Effector CD8-positive, alpha-beta T cell (primary cell): Measurements from ENCODE around the gene CABP7.

Source experiments
- DNase-seq: peaks from one replicate; lab custom pipeline; 2025; lab: John Stamatoyannopoulos, UW

Gene CABP7

DNA sequence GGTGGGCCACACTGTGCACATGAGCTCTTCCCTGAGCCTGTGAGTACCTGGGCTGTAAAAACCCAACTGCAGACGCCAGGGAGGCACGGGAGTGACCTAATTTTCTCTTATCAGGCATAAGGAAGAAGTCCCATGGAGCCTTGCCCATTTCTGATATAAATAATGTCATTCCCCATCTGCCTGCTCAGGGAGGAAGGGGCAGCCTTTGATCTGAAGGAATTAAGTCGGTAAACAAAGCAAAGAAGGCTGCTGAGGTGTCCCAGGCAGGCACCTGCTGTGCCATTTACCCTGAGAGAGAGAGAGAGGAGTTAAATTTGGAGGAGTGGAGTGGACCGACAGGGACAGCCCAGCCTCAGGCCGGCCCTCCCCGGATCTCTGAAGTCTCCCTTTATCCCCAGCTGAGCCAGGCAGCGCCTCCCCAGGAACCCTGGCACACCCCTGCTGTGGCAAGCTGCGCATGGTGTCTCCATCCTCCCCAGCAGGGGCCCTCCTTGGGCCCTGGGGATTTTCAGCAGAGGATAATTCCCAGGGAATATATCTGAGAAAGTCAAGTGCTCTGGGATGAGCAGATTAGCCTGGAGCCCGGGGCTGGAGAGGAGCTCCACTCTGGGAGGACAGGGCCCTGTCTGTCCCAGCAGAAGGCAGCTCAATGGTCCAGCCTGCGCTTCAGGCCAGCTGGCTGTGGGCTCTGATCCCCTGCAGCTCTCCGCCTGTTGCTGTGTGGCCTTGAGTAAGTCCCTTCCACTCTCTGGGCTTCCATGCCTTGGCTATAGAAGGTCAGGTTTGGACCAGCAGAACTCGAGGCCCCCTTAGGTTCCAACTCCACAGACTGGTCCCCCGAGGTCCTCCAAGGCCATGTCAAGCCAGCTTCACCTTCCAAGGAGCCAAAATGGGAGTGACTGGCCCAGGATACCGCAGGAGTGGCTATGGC, 17.5 kb upstream of the CABP7 start:
- no peak for DNase-seq

DNA sequence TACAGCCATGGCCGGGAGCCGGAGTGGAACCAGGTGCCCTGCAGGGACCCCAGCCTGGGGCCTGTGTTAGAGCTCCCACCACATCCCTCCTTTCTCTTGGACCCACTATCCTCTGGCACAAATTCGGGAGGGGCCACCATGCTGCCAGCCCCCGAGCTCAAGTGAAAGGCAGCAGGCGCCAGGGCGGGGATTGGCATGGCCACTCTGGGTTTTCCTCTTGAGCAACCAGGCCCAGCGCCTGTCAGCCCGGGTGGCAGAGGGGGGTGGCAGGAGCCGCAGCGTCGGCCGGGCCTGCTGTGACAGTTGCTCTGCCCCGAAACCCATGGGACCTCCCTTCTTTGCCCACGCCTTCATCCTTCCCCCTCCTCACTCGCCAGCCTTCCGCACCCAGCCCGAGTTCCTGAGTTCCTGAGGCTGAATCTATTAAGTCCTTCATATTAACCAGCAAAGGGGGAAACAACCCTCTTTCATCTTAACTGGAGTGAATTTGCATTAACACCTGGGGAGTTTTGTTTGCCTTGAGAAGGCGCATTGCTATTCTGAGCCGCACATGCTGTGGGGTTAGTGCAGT, 16.8 kb upstream of the CABP7 start:
- no peak for DNase-seq

DNA sequence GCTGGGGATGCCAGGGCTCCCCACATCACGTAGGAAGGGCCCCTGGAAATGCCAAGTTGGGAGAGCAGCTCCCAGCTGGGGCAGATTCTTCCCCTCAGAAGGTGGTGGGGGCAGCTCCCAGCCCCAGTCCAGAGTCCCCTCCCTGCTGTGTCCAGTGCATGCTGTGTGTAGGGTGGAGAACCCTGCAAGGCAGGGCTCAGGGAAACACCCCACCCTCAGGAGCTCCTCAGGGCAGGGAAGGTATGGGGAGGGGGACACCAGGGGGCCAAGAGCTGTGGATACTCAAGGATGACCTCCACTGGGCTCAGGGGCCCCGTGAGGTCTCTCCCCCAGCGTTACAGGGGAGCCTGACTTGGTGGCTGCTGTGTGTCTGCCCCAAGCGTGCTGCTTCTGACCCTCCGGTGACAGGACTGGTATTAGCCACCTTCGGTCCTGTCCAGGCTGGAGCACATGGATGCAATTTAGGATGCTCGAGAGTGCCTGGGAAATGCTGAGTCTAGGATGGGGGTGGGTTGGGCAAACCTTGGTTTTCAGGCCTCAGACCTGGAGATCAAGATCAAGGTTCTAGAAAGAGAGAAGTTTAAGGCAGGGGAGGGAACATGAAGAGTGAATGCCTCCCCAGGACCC, 16.1 kb upstream of the CABP7 start:
- DNase-seq: no peak

DNA sequence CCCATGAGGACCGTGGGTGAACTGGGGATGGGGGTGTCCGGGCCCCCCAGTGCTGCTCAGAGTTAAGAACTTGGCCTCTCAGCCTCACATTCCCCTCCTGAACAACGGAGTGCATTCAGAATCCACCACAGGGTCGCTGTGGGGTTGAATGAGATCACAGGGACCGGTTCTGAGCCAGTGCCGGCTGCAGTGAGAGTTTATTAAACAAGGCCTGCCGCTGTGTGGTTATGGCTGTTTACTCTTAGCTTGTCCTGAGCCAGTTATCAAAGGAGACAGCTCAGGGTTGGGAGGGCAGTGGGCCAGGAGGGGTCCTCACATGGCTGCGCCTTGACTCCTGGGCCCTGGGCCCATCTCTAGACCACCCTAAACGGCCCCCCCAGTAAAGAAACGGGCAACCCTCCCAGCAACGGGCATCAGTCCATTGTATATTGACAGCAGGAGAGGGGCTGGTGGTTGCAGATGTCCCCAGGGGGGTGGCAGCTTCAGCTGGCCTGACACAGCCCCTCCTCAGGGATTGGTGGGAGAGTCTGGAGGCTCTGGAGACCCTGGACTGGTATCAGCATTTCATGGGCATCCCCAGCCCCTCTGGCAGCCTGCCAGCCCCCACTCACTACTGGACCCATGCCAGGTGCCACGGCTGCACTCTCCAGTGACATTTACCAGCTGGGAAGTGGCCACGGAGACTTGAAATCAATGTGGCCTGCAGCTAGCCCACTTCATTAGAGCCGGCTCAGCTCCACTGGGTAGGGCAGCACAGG, 15.1 kb upstream of the CABP7 start:
- DNase-seq: no peak

- DNase-seq: no peak
Measured at GRCh38 chr22:29705651-29706050, 14.2 kb upstream of the CABP7 start.

GRCh38 chr22:29706486-29706885, 13.3 kb upstream of the CABP7 start:
- no peak for DNase-seq

DNA sequence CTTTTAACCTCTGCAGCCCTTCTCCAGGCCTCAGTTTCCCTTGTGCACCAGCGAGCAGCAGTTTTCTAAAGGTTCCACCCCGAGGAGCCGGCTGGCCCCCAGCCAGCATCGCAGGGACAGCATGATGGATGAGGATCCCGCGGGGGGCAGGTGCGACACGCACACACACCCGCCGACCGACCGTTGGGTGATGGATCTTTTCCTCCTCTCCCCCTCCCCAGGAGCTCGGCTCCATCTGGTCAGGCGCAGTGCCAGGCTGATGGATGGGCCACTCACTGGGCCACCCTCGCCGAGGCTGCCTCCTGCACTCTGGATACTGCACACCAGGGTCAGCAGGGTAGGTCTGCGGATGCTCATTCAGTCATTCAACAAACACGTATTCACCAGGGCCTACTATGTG, 12.8 kb upstream of the CABP7 start:
- DNase-seq: no peak

DNA sequence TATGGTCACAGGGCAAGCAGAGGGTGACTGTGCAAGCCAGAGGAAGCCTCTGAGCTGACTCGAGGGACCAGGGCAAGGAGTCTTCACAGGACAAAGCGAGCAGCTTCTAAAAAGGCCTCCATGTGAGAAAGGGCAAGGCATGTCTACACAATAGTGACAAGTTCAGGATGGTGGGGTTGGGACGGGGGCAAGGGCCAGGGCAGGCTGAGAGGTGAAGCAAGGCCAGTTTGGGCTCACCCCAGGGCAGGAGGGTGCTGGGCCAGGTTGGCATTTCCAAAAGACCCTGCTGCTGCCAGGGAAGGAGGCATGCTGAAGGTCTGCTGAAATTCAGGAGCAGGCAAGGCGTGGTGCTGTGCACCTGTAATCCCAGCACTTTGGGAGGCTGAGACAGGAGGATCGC, 12.3 kb upstream of the CABP7 start:
- no peak for DNase-seq

DNA sequence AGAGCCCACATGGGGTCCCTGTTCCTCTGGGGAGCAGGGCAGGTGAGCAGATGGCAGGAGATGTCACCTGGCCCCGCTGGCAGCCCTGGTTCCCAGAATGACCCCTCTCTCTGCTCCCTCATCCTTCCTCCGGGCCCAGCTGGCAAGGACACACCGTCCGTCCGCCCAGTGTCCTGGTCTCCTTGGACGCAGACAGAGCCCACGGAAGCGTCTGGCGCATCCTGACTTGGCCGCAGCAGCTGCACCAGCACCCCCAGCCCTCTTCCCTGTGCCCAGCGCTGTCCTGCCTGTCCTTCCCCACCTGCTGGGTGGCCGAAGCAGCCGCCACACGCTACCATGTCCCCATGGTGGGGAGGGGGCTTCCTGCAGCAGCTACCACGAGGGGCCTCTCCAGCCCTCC, 9.6 kb upstream of the CABP7 start:
- DNase-seq: no peak

DNA sequence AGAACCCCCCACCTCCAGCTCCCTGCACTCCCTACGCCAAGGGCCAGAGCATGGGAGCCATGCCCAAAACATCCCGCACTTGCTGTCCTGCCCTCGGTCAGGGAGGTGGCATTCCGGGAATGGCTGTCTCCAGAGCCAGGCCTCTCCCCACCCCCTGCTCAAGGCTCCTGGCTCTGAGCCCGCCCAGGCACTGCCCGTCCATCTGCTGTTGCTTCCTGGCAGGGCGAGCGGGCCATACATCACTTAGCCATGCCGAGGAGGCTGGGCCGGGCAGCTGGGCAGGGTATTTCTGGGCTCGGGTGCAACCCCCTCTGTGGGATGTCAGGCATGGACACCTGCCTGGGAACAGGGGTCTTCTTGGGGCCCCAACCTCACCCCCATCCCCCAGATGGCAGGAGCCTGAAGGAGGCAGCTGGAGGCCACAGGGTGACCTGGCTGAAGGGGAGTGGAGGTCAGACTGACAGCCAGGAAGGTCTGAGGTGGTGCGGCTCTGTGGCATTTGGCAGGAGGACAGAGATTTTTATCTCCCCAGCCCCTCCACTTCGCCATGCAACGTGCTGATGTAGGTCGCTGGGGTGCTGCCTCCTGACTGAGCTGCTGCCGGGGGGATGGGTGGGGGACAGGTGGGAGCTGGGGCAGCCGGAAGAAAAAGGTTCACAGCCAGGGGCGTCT, 8.7 kb upstream of the CABP7 start:
- DNase-seq: no peak

- DNase-seq: no peak
Measured at GRCh38 chr22:29712119-29712518, 7.7 kb upstream of the CABP7 start.

DNA sequence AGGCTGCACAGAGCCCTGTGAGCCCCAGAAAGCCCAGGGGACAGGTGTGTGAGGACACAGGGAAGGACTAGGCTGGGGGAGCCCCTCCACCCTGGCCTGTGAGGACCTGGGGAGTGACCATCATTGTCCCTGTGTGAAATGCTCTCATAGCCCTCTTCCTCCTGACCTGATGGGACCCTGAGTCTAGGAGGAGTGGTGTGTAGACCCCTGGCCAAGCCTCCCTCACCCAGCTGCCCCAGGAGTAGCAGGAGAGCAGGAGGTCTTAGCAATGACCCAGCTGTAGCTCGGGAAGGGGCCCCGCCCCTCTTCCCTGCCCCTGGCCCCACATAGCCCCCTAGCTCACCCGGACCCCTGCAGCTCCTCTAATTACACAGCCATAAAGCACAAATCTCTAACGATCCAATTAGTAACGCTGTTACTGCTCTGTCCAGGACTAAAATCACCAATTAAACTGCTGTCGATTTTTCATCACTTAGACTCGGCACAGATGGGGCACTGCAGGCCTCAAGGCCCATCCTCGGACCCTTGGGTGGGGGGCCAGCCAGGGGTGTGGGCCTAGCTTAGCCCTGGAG, 6.6 kb upstream of the CABP7 start:
- DNase-seq: no peak

DNA sequence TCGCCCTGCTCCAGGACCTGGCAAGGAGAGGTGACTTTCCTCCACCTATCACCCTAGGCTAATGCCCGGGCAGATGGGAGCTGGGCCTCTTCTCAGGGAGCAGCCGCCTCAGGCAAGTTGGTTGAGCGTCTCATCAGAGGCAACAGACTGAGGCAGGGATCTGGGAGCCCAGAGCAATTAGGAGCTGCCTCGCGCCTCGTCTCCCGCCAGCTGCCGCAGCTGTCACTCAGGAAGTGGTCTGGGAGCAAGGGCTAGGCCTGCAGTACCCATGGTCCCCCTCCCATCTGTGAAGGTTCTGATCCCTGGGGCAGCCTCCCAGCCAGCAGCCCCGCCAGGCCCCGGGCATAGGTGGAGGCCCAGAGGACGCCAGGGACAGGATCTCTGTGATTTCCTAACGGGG, 4.6 kb upstream of the CABP7 start:
- DNase-seq: no peak

DNA sequence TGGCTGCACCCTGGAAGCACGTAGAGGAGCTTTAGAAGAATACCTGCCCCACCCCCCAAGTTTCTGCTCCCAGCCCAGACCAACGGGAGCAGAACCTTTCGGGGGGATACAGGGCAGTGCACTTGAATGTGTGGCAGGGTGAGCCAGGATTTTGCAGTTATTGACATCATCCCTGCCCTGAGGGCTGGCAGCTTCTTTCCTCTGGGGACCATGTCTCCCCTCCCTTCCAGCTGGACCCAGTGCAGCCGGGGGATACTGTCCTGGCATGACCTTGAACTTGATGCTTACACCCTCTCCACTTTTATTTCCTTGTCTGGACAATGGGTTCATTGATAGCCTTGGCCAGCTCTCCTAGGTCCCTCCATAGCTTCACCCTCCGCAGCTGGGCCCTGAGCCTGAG, 4.1 kb upstream of the CABP7 start:
- no peak for DNase-seq

DNA sequence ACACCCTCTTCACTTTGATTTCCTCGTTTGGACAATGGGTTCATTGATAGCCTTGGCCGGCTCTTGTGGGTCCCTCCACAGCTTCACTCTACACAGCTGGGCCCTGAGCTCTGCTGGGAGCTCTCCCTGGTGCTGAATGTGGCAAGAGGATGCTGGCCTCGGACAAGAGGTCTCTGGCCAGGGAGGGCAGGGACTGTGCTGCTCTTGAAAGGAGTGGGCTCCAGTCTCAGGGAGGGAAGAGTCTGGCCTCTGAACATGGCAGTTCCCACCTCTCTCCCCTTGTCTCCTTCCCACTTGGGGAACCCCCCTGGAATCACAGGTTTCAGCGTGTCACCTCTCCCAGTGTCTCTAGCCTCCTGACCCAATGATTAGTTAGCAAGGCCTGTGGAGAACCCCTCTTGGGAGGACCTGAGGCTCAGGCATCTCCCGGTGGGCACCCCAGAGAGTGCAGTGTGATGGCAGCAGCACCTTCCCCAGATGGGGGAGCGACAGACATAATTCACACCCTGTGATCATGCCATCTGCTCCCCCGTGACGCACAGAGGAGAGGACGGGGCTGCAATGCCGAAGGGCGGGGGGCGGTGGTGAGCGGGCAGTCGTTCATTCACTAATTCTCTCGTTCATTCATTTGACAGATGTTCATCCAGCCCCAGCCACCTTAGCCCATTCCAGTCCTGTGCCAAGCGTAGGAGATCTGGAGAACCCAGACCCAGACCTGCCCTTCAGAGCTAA, 2.8 kb upstream of the CABP7 start:
- no peak for DNase-seq

DNA sequence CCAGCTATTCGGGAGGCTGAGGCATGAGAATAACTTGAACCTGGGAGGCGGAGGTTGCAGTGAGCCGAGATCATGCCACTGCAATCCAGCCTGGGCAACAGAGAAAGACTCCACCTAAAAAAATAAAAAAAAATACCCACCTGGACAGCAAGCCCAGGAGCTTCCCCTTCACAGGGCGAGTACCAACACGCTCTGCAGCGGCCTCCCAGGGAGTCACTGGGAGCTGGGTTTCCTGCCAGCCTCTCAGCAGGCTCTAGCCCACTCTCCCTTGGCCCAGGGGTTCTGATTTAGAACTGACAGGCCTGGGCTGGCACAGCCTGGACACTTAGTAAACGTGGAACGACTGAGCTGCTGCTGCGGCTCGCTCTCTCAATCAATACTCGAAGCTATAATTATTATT, 2.0 kb upstream of the CABP7 start:
- DNase-seq: no peak

DNA sequence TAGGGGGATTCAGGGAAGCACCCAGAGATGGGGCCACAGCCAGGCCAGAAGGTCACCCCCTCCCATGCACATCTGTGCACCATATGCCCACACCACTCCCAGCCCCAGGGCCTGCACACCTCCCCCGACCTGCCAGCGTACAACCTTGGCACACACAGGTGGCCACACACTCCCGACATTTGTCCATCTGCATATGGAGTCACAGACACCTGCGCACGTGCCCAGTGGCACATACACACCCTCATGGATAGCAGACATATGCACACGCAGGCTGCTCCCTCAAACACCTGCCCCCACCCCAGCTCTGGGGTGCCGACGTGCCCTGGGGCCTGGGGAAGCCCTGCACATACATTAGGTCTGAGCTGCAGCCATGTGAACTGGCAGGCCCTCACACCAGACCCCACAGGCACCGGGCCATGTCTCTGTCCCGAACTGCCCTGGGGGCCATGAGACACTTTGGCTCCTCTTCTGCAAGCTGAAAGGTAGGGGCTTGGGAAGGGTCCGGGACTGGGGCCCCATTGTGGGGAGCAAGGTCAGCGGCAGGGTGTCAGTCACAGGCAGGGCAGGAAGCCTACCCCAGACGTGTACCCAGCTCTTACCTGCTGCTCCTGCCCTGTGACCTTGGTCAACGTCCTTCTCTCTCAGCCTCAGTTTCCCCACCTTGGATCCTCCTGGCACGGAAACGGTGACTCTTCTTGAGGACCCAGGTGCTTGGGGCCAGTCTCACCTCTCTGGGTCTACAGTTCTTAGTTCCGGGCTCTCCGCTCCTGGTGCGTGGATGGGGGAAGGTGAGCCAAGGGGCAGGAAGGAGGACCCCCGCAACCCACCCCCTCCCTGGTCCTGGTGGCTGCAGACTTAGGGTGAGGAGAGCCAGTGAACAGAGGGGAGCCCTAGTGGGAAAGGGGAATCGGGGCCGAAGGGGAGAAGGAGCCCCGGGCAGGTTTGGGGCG, 579 bp upstream of the CABP7 start:
- DNase-seq: no peak

DNA sequence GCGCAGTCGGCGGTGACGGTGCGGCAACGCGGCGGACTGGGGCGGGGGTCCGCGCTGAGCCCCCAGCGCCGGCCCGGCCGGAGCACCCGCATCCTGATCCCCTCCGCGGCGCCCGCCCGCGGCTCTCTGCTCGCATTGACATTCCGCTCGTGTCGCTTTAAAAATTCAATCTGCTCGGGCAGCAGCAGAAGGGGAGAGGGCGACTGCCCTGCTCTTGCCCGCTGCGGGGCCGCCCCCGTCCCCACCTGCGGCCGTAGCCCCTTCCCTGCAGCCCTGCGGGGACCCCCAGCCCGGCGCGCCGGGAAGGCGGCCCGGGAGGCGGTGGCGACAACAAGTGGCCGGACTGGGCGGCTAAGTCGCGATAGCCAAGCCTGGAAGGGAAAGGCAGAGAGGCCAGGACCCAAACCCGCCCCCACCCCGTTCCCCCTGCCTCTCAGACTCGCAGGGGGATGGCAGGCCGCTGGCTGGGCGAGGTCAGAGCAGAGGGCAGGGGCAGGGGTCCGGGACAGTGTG, 1.1 kb downstream of the CABP7 start:
- DNase-seq: no peak

DNA sequence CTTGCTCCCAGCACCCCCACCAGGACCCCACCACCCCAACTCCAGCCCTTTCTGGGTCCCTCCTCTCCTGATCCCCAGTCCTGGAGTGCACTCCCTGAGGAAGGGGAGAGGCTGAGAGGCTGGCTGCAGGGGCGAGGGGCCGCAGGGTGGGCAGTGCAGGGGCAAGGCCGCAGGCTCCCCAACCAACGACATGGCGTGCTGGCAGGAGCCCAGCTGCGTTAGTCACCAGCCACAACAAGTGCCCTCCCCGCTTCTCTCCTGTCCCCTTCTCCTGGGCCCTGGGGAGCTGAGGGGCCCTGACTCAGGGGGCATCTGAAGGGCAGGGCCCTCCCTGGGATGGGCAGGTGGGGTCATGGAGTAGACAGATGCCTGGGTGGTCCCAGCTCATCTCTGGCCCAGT, 2.3 kb downstream of the CABP7 start:
- DNase-seq: no peak
